ENCODE results near the gene ZNF765.
A peak's percentile ranks its signal among the peaks of the same experiment; 100 is the strongest.
"Not testable (repeated sequence)": the region's sequence is repeated elsewhere in the genome, so short reads cannot be mapped to it uniquely, and the experiment has no call there.

The ZNF765 gene

GRCh38 chr19:53461866-53462265, 66.9 kb downstream of the ZNF765 start:
- no peaks in the 10 kb centered on the region for H3K27me3 ChIP-seq (ENCODE audit: insufficient read depth, low read length)
- no peaks in the 10 kb centered on the region for H3K79me2 ChIP-seq (ENCODE audit: control insufficient read depth, insufficient read depth, low read length, unreplicated experiment)
- no peaks in the 10 kb centered on the region for H3K36me3 ChIP-seq (ENCODE audit: insufficient read depth, low read length)
- no peak overlapping the region for H3K27ac ChIP-seq (ENCODE audit: low read depth, low read length)
- H3K4me3 ChIP-seq (ENCODE audit: low read depth, low read length), result no peak overlapping the region
- no peaks in the 10 kb centered on the region for H3K4me1 ChIP-seq (ENCODE audit: control insufficient read depth, insufficient read depth, low read length, unreplicated experiment)
- H2AFZ ChIP-seq (ENCODE audit: low read length, unreplicated experiment), result no peak overlapping the region

DNA sequence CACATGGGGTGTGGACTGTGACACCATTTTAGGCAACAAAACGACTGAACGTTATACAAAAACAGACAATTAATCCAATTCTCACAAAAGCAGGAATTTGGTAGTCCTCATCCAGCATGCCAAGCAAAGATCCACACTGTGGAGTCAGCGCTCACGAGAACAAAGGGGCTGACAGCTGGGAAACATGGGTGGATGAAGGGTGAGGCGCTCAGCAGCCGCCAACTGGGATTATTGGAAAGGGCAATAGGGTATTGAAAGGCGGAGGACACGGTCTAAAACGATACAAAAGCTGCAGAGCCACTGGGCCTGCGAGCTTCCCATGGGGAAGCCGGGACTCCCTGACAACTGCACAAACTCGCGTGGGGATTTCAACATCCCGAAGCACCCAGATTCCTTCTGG, 67.9 kb downstream of the ZNF765 start:
- no peaks in the 10 kb centered on the region for H3K36me3 ChIP-seq (ENCODE audit: insufficient read depth, low read length)
- H3K79me2 ChIP-seq (ENCODE audit: control insufficient read depth, insufficient read depth, low read length, unreplicated experiment), result no peaks in the 10 kb centered on the region
- H3K4me1 ChIP-seq (ENCODE audit: control insufficient read depth, insufficient read depth, low read length, unreplicated experiment), result no peaks in the 10 kb centered on the region
- H2AFZ ChIP-seq (ENCODE audit: low read length, unreplicated experiment), result no peak overlapping the region
- no peaks in the 10 kb centered on the region for H3K27me3 ChIP-seq (ENCODE audit: insufficient read depth, low read length)
- no peak overlapping the region for H3K27ac ChIP-seq (ENCODE audit: low read depth, low read length)
- H3K4me3 ChIP-seq (ENCODE audit: low read depth, low read length), result no peak overlapping the region

DNA sequence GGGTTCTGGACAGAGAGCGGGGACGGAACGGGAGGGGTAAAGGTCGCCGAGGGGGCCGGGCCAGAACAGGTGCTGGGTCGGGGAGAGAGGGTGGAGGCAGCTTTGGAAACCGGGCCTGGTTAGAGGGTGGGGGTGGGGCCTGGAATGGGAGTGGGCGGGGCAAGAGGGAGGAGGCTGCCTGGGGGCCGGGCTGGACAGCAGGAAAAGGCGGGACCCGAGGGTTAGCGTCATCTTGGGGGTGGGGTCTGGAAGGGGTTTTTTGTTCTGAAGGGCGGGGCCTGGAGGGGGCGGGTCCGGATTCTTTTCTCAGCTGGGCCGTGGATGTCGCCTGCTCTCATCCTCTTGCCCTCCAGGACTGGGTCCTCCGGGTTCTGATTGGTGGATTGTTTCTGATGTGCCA, 68.3 kb downstream of the ZNF765 start:
- Histone ChIP-seq H2AFZ (ENCODE audit: low read length, unreplicated experiment) (no peak overlapping the region), H3K27me3 (ENCODE audit: insufficient read depth, low read length) (no peaks in the 10 kb centered on the region), H3K4me1 (ENCODE audit: control insufficient read depth, insufficient read depth, low read length, unreplicated experiment) (no peaks in the 10 kb centered on the region), H3K27ac (ENCODE audit: low read depth, low read length) (no peak overlapping the region), H3K79me2 (ENCODE audit: control insufficient read depth, insufficient read depth, low read length, unreplicated experiment) (no peaks in the 10 kb centered on the region), H3K36me3 (ENCODE audit: insufficient read depth, low read length) (no peaks in the 10 kb centered on the region), H3K4me3 (ENCODE audit: low read depth, low read length) (no peak overlapping the region)

- H3K27ac ChIP-seq (ENCODE audit: low read depth, low read length), result no peak overlapping the region
- no peaks in the 10 kb centered on the region for H3K4me1 ChIP-seq (ENCODE audit: control insufficient read depth, insufficient read depth, low read length, unreplicated experiment)
- peak overlapping the region; percentile 90 for H2AFZ ChIP-seq (ENCODE audit: low read length, unreplicated experiment)
- no peaks in the 10 kb centered on the region for H3K79me2 ChIP-seq (ENCODE audit: control insufficient read depth, insufficient read depth, low read length, unreplicated experiment)
- no peaks in the 10 kb centered on the region for H3K27me3 ChIP-seq (ENCODE audit: insufficient read depth, low read length)
- H3K4me3 ChIP-seq (ENCODE audit: low read depth, low read length), result peak overlapping the region; percentile 88
- H3K36me3 ChIP-seq (ENCODE audit: insufficient read depth, low read length), result no peaks in the 10 kb centered on the region
Observed at GRCh38 chr19:53466726-53467484, 72.0 kb downstream of the ZNF765 start.

DNA sequence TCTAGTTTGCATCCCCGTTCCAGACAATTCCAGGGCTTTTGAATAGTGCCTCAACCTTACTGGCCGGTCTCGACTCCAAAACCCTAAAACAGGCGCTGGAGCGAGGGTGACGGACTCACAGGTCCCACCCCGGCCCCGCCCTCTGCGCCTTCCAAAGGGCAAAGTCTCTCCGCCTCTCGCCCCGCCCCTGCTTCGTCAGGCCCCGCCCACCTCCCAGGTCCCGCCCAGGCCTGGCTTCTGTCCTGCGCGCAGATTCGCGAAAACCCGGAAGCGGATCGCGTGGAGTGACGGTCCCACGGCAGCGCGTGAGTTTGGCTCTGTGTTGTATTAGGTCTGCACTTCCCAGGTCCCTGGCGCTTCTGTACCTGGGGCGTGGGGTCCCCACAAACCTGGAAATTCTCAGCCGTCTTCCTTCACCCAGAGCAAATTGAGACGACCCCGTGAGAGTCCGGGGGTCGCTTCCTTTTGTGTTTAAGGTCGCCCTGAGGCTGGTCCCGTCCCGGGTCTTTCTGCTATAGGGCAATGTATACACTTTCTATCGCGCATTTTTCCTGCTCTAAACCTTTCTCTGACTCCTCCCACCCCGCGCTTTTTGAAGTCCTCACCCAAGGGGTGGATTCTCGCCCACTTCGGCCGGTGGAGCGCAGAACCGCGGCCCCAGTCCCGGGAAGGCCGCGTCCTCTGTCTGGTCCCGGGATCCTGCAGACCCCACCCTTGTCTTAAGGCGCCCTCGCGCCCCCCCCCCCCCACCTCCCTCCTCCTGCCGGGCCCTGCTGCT, 72.7 kb downstream of the ZNF765 start, which contains the start of gene ZNF813:
TSS of gene ZNF813 (plus strand) at position 249 of the 778 bp plus-strand sequence. CDS start 16,090 bp downstream, outside the sequence.
- peaks cover 2% of the 10 kb centered on the region for H3K79me2 ChIP-seq (ENCODE audit: control insufficient read depth, insufficient read depth, low read length, unreplicated experiment)
- peak within 1 kb of the TSS; percentile 90 for H2AFZ ChIP-seq (ENCODE audit: low read length, unreplicated experiment)
- H3K27ac ChIP-seq (ENCODE audit: low read depth, low read length), result no peak within 1 kb of the TSS
- H3K4me1 ChIP-seq (ENCODE audit: control insufficient read depth, insufficient read depth, low read length, unreplicated experiment), result no peaks in the 10 kb centered on the region
- H3K36me3 ChIP-seq (ENCODE audit: insufficient read depth, low read length), result no peaks in the 10 kb centered on the region
- H3K4me3 ChIP-seq (ENCODE audit: low read depth, low read length), result peak within 1 kb of the TSS; percentile 88
- no peaks in the 10 kb centered on the region for H3K27me3 ChIP-seq (ENCODE audit: insufficient read depth, low read length)

GRCh38 chr19:53468628-53469027, 73.7 kb downstream of the ZNF765 start:
- not testable (repeated sequence) for H2AFZ ChIP-seq (ENCODE audit: low read length, unreplicated experiment); H3K27me3 ChIP-seq (ENCODE audit: insufficient read depth, low read length); H3K4me1 ChIP-seq (ENCODE audit: control insufficient read depth, insufficient read depth, low read length, unreplicated experiment); H3K27ac ChIP-seq (ENCODE audit: low read depth, low read length); H3K79me2 ChIP-seq (ENCODE audit: control insufficient read depth, insufficient read depth, low read length, unreplicated experiment); H3K36me3 ChIP-seq (ENCODE audit: insufficient read depth, low read length)
- H3K4me3 ChIP-seq (ENCODE audit: low read depth, low read length), result peak overlapping the region; percentile 88

GRCh38 chr19:53471916-53472315, 77.0 kb downstream of the ZNF765 start:
- H3K4me1 ChIP-seq (ENCODE audit: control insufficient read depth, insufficient read depth, low read length, unreplicated experiment), result no peaks in the 10 kb centered on the region
- H3K27ac ChIP-seq (ENCODE audit: low read depth, low read length), result no peak overlapping the region
- H3K36me3 ChIP-seq (ENCODE audit: insufficient read depth, low read length), result no peaks in the 10 kb centered on the region
- H2AFZ ChIP-seq (ENCODE audit: low read length, unreplicated experiment), result no peak overlapping the region
- peaks cover 2% of the 10 kb centered on the region for H3K79me2 ChIP-seq (ENCODE audit: control insufficient read depth, insufficient read depth, low read length, unreplicated experiment)
- H3K4me3 ChIP-seq (ENCODE audit: low read depth, low read length), result no peak overlapping the region
- no peaks in the 10 kb centered on the region for H3K27me3 ChIP-seq (ENCODE audit: insufficient read depth, low read length)

GRCh38 chr19:53474832-53475231, 79.9 kb downstream of the ZNF765 start:
- H3K27me3 ChIP-seq (ENCODE audit: insufficient read depth, low read length); H2AFZ ChIP-seq (ENCODE audit: low read length, unreplicated experiment); H3K27ac ChIP-seq (ENCODE audit: low read depth, low read length); H3K36me3 ChIP-seq (ENCODE audit: insufficient read depth, low read length); H3K79me2 ChIP-seq (ENCODE audit: control insufficient read depth, insufficient read depth, low read length, unreplicated experiment); H3K4me3 ChIP-seq (ENCODE audit: low read depth, low read length); H3K4me1 ChIP-seq (ENCODE audit: control insufficient read depth, insufficient read depth, low read length, unreplicated experiment): not testable (repeated sequence)

DNA sequence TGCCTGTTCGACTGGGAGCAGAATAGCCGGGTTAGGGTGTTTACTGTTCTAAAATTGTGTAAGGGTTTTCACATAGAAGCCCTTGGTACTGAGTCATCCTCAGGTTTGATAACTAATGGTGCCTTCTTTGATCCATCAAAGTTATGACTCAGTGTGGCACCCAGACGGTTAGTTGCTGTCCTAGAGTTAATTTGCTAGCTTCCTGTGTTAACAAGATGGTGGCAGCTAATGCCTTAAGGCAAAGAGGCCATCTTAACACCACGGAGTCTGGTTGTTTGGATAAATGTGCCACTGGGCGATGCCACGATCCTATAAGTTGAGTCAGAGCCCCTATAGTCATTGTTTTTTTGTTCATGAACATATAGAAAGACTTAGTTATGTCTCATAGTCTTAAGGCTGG, 80.5 kb downstream of the ZNF765 start:
- H3K36me3 ChIP-seq (ENCODE audit: insufficient read depth, low read length); H3K79me2 ChIP-seq (ENCODE audit: control insufficient read depth, insufficient read depth, low read length, unreplicated experiment); H3K4me1 ChIP-seq (ENCODE audit: control insufficient read depth, insufficient read depth, low read length, unreplicated experiment); H3K27ac ChIP-seq (ENCODE audit: low read depth, low read length); H3K27me3 ChIP-seq (ENCODE audit: insufficient read depth, low read length); H3K4me3 ChIP-seq (ENCODE audit: low read depth, low read length); H2AFZ ChIP-seq (ENCODE audit: low read length, unreplicated experiment): not testable (repeated sequence)
